ENCODE data around the gene SESN1. TPM values are rescaled to one million over a fixed set of nuclear protein-coding genes. Genes with fewer than 3 reads are reported as not detected.

The SESN1 gene
- total and polyA plus RNA-seq, 2 donors (not counting 1 experiment from before 2014, with no cell fraction given), result 16.2 to 28.6 TPM

GRCh38 chr6:109001291-109001894 is 93.3 kb downstream of the SESN1 start:
- TF ChIP-seq CTCF (IDR thresholded peaks at IDR 0.05) (no peak), EZH2 (IDR thresholded peaks at IDR 0.05; ENCODE audit: borderline replicate concordance, insufficient read depth, low read depth, low read length, poor library complexity, severe bottlenecking) (no peak)
- peaks cover 13 to 28% of the 10 kb centered on the region in 2 experiments for H3K36me3 ChIP-seq (replicated peaks in 1 of 2; ENCODE audit: control extremely low read depth in 1 of 2, control insufficient read depth in 1 of 2, extremely low read depth in 1 of 2, insufficient read depth in 2 of 2, low read length in 1 of 2)
- no peaks in the 10 kb centered on the region for H3K9me3 ChIP-seq (ENCODE audit: control extremely low read depth in 1 of 3, control insufficient read depth in 2 of 3, insufficient read depth in 1 of 3, low read length in 2 of 3)
- peaks cover 9% of the 10 kb centered on the region for H3K79me2 ChIP-seq (ENCODE audit: control insufficient read depth, insufficient read depth, low read length)
- no peak overlapping the region for H3K4me3 ChIP-seq (ENCODE audit: control extremely low read depth in 1 of 5, extremely low read depth in 1 of 5, insufficient read depth in 1 of 5, low read depth in 2 of 5, low read length in 4 of 5)
- H3K4me1 Mint-ChIP-seq, result peaks cover 20% of the 10 kb centered on the region
- H4K20me1 ChIP-seq (ENCODE audit: control insufficient read depth, insufficient read depth, low read length, poor library complexity, severe bottlenecking), result peaks cover 7% of the 10 kb centered on the region
- ATAC-seq (ENCODE audit: low read depth) (no peak), DNase-seq (no peak)
- ChIA-PET POLR2A (no interaction called here), CTCF (no interaction called here)
- H2AFZ ChIP-seq (ENCODE audit: insufficient read depth, low read depth, low read length, poor library complexity, severe bottlenecking), result no peak overlapping the region
- no peak overlapping the region for H3K27ac ChIP-seq (ENCODE audit: low read length in 2 of 2)
- H3K27me3 Mint-ChIP-seq, result no peaks in the 10 kb centered on the region
- no peak overlapping the region for H3K9ac ChIP-seq (ENCODE audit: low read length)
- intact Hi-C loops (cut with micrococcal nuclease), result no loop called here
- no peak overlapping the region for H3K4me3 Mint-ChIP-seq
- WGBS (ENCODE audit: insufficient coverage), result 100% methylated on average over 2 of the region's 7 CpGs
- peaks cover 0 to 9% of the 10 kb centered on the region in 2 donors for H3K4me1 ChIP-seq (ENCODE audit: control insufficient read depth in 2 of 2, insufficient read depth in 2 of 2, low read length in 2 of 2)
- H3K4me2 ChIP-seq (replicated peaks; ENCODE audit: low read depth, low read length, poor library complexity, severe bottlenecking), result no peak overlapping the region
- no peaks in the 10 kb centered on the region for H3K27me3 ChIP-seq (replicated peaks in 1 of 4; ENCODE audit: control extremely low read depth in 1 of 4, control insufficient read depth in 3 of 4, insufficient read depth in 4 of 4, low read length in 3 of 4)
- H3K27ac Mint-ChIP-seq, result no peak overlapping the region
- no peaks in the 10 kb centered on the region for H3K9me3 Mint-ChIP-seq (ENCODE audit: insufficient read depth)

- no peak for DNase-seq
- H3K27me3 Mint-ChIP-seq, result no peaks in the 10 kb centered on the region
- H3K4me3 ChIP-seq (ENCODE audit: control extremely low read depth in 1 of 5, extremely low read depth in 1 of 5, insufficient read depth in 1 of 5, low read depth in 2 of 5, low read length in 4 of 5), result no peak overlapping the region
- peaks cover 14% of the 10 kb centered on the region for H3K4me1 Mint-ChIP-seq
- no peaks in the 10 kb centered on the region for H3K9me3 ChIP-seq (ENCODE audit: control extremely low read depth in 1 of 3, control insufficient read depth in 2 of 3, insufficient read depth in 1 of 3, low read length in 2 of 3)
- no peak for ATAC-seq (ENCODE audit: low read depth)
- WGBS (ENCODE audit: insufficient coverage), result no CpG with 5 or more reads among the region's 2 CpGs
- no peak overlapping the region for H3K4me3 Mint-ChIP-seq
- TF ChIP-seq CTCF (IDR thresholded peaks at IDR 0.05), result no peak
- no peak for TF ChIP-seq EZH2 (IDR thresholded peaks at IDR 0.05; ENCODE audit: borderline replicate concordance, insufficient read depth, low read depth, low read length, poor library complexity, severe bottlenecking)
- no peak overlapping the region for H3K4me2 ChIP-seq (replicated peaks; ENCODE audit: low read depth, low read length, poor library complexity, severe bottlenecking)
- no peak overlapping the region for H2AFZ ChIP-seq (ENCODE audit: insufficient read depth, low read depth, low read length, poor library complexity, severe bottlenecking)
- H3K79me2 ChIP-seq (ENCODE audit: control insufficient read depth, insufficient read depth, low read length), result peaks cover 6% of the 10 kb centered on the region
- CTCF ChIA-PET, result interaction anchor here (1.3 kb wide), 1 partner anchor 73 kb away, joined by 4 read pairs; no protein-coding TSS in a partner anchor
- peaks cover 7% of the 10 kb centered on the region for H4K20me1 ChIP-seq (ENCODE audit: control insufficient read depth, insufficient read depth, low read length, poor library complexity, severe bottlenecking)
- H3K36me3 ChIP-seq (replicated peaks in 1 of 2; ENCODE audit: control extremely low read depth in 1 of 2, control insufficient read depth in 1 of 2, extremely low read depth in 1 of 2, insufficient read depth in 2 of 2, low read length in 1 of 2), result peaks cover 13 to 32% of the 10 kb centered on the region in 2 experiments
- intact Hi-C loops (cut with micrococcal nuclease), result no loop called here
- no peaks in the 10 kb centered on the region for H3K9me3 Mint-ChIP-seq (ENCODE audit: insufficient read depth)
- no peak overlapping the region for H3K27ac ChIP-seq (ENCODE audit: low read length in 2 of 2)
- POLR2A ChIA-PET, result no interaction called here
- peaks cover 0 to 9% of the 10 kb centered on the region in 2 donors for H3K4me1 ChIP-seq (ENCODE audit: control insufficient read depth in 2 of 2, insufficient read depth in 2 of 2, low read length in 2 of 2)
- no peak overlapping the region for H3K9ac ChIP-seq (ENCODE audit: low read length)
- no peak overlapping the region for H3K27ac Mint-ChIP-seq
- H3K27me3 ChIP-seq (replicated peaks in 1 of 4; ENCODE audit: control extremely low read depth in 1 of 4, control insufficient read depth in 3 of 4, insufficient read depth in 4 of 4, low read length in 3 of 4), result no peaks in the 10 kb centered on the region
These were observed 94.4 kb downstream of the SESN1 start for GRCh38 chr6:109000289-109000688.
